ENCODE data around the gene SEC62.

SEC62 gene

GRCh38 chr3:169966428-169966950, at the start of gene SEC62:
TSS of gene SEC62 (plus strand) at chr3:169966807. CDS start at chr3:169966823, 16 bp downstream.
- DNase-seq (ENCODE audit: low spot score): peak; percentile 90

GRCh38 chr3:169923189-169923588, 43.4 kb upstream of the SEC62 start:
- no peak for DNase-seq (ENCODE audit: low spot score)

GRCh38 chr3:169923831-169924230, 42.8 kb upstream of the SEC62 start:
- no peak for DNase-seq (ENCODE audit: low spot score)

GRCh38 chr3:169929830-169930519, 36.6 kb upstream of the SEC62 start:
- peak; percentile 18 for DNase-seq (ENCODE audit: low spot score)

GRCh38 chr3:169930843-169931242, 35.8 kb upstream of the SEC62 start:
- DNase-seq (ENCODE audit: low spot score): no peak

GRCh38 chr3:169931747-169932520, 34.7 kb upstream of the SEC62 start:
- no peak for DNase-seq (ENCODE audit: low spot score)

- DNase-seq (ENCODE audit: low spot score): no peak
These were observed 27.3 kb upstream of the SEC62 start for GRCh38 chr3:169939320-169939719.

GRCh38 chr3:169939751-169940150, 26.9 kb upstream of the SEC62 start:
- no peak for DNase-seq (ENCODE audit: low spot score)

GRCh38 chr3:169940470-169941181, 26.0 kb upstream of the SEC62 start:
- no peak for DNase-seq (ENCODE audit: low spot score)

GRCh38 chr3:169945313-169945712, 21.3 kb upstream of the SEC62 start:
- no peak for DNase-seq (ENCODE audit: low spot score)

- DNase-seq (ENCODE audit: low spot score): no peak
These were observed 20.3 kb upstream of the SEC62 start for GRCh38 chr3:169946336-169946735.

- DNase-seq (ENCODE audit: low spot score): no peak
These were observed 17.8 kb upstream of the SEC62 start for GRCh38 chr3:169948559-169949448.

GRCh38 chr3:169952045-169952444, 14.6 kb upstream of the SEC62 start:
- no peak for DNase-seq (ENCODE audit: low spot score)

GRCh38 chr3:169953462-169954141, 13.0 kb upstream of the SEC62 start:
- DNase-seq (ENCODE audit: low spot score): no peak

- no peak for DNase-seq (ENCODE audit: low spot score)
These were observed 12.4 kb upstream of the SEC62 start for GRCh38 chr3:169954142-169954756.

GRCh38 chr3:169955406-169955805, 11.2 kb upstream of the SEC62 start:
- DNase-seq (ENCODE audit: low spot score): no peak

GRCh38 chr3:169964176-169964575, 2.4 kb upstream of the SEC62 start:
- DNase-seq (ENCODE audit: low spot score): no peak

- DNase-seq (ENCODE audit: low spot score): peak; percentile 52
These were observed 812 bp upstream of the SEC62 start for GRCh38 chr3:169965562-169966427.

Measured in SW480 (cell line).